GM10847 (cell line): ENCODE measurements around the gene TNFSF9.

ENCODE experiments used
- POLR2A ChIP-seq: IDR thresholded peaks from 2 replicates; pipeline ENCODE4 v1.6.1; 2011; ENCODE audit not compliant: insufficient read length; ENCODE audit errors: extremely low read depth

TNFSF9 gene

GRCh38 chr19:6500837-6501739 lies 29.7 kb upstream of the TNFSF9 start:
- TF ChIP-seq POLR2A, result no peak

- peak; percentile 20 for TF ChIP-seq POLR2A
Observed at GRCh38 chr19:6501740-6502648, 28.8 kb upstream of the TNFSF9 start, which contains the start of gene TUBB4A. Gene TUBB4A, minus strand, starts transcription at chr19:6502309. Its CDS starts 97 bp downstream, at chr19:6502212.

- TF ChIP-seq POLR2A, result no peak
Observed at GRCh38 chr19:6503407-6504201, 27.2 kb upstream of the TNFSF9 start.

- no peak for TF ChIP-seq POLR2A
Observed at GRCh38 chr19:6509118-6509971, 21.5 kb upstream of the TNFSF9 start.

- TF ChIP-seq POLR2A, result no peak
Observed at GRCh38 chr19:6510618-6511017, 20.2 kb upstream of the TNFSF9 start.

- TF ChIP-seq POLR2A, result no peak
Observed at GRCh38 chr19:6514089-6514488, 16.7 kb upstream of the TNFSF9 start.

- no peak for TF ChIP-seq POLR2A
Observed at GRCh38 chr19:6514926-6515544, 15.8 kb upstream of the TNFSF9 start.

- peak; percentile 22 for TF ChIP-seq POLR2A
Observed at GRCh38 chr19:6516018-6516658, 14.7 kb upstream of the TNFSF9 start.

GRCh38 chr19:6516659-6517291 lies 14.1 kb upstream of the TNFSF9 start:
- no peak for TF ChIP-seq POLR2A

GRCh38 chr19:6518145-6518911 lies 12.5 kb upstream of the TNFSF9 start:
- no peak for TF ChIP-seq POLR2A

- no peak for TF ChIP-seq POLR2A
Observed at GRCh38 chr19:6519289-6519688, 11.5 kb upstream of the TNFSF9 start.

- peak; percentile 49 for TF ChIP-seq POLR2A
Observed at GRCh38 chr19:6521718-6522646, 8.8 kb upstream of the TNFSF9 start.
